ENCODE measurements around the gene FSTL1.
A peak's percentile ranks its signal among the peaks of the same experiment; 100 is the strongest.
"Not testable (repeated sequence)": the region's sequence is repeated elsewhere in the genome, so short reads cannot be mapped to it uniquely, and the experiment has no call there.

Gene FSTL1

GRCh38 chr3:120416868-120417267 lies 33.9 kb downstream of the FSTL1 start:
- DNase-seq, result no peak

GRCh38 chr3:120415756-120416155 lies 35.0 kb downstream of the FSTL1 start:
- DNase-seq, result no peak

GRCh38 chr3:120410541-120410940 lies 40.3 kb downstream of the FSTL1 start:
- DNase-seq, result no peak

- DNase-seq, result no peak
Measured at GRCh38 chr3:120410116-120410515, 40.7 kb downstream of the FSTL1 start.

GRCh38 chr3:120407508-120408287 lies 43.1 kb downstream of the FSTL1 start:
- peak; percentile 29 for DNase-seq

- DNase-seq, result no peak
Measured at GRCh38 chr3:120404876-120405275, 45.9 kb downstream of the FSTL1 start.

GRCh38 chr3:120402257-120402656 lies 48.5 kb downstream of the FSTL1 start:
- DNase-seq, result no peak

GRCh38 chr3:120399372-120399771 lies 51.4 kb downstream of the FSTL1 start:
- DNase-seq, result no peak

GRCh38 chr3:120396469-120396868 lies 54.3 kb downstream of the FSTL1 start:
- DNase-seq, result no peak

GRCh38 chr3:120394347-120394746 lies 56.4 kb downstream of the FSTL1 start:
- DNase-seq, result no peak

- DNase-seq, result no peak
Measured at GRCh38 chr3:120393761-120394160, 57.0 kb downstream of the FSTL1 start.

GRCh38 chr3:120393243-120393642 lies 57.5 kb downstream of the FSTL1 start:
- DNase-seq, result no peak

GRCh38 chr3:120382941-120383447 lies 67.8 kb downstream of the FSTL1 start:
- DNase-seq, result no peak

- DNase-seq, result no peak
Measured at GRCh38 chr3:120381503-120381902, 69.3 kb downstream of the FSTL1 start.

- DNase-seq, result not testable (repeated sequence)
Measured at GRCh38 chr3:120377948-120378347, 72.8 kb downstream of the FSTL1 start.

- no peak for DNase-seq
Measured at GRCh38 chr3:120370463-120370862, 80.3 kb downstream of the FSTL1 start.

- DNase-seq, result no peak
Measured at GRCh38 chr3:120369037-120369467, 81.7 kb downstream of the FSTL1 start.

- DNase-seq, result no peak
Measured at GRCh38 chr3:120368172-120368571, 82.6 kb downstream of the FSTL1 start.

- DNase-seq, result no peak
Measured at GRCh38 chr3:120364821-120365220, 86.0 kb downstream of the FSTL1 start.

GRCh38 chr3:120364101-120364500 lies 86.7 kb downstream of the FSTL1 start:
- DNase-seq, result no peak

- no peak for DNase-seq
Measured at GRCh38 chr3:120357807-120358206, 93.0 kb downstream of the FSTL1 start.

- no peak for DNase-seq
Measured at GRCh38 chr3:120355486-120355885, 95.3 kb downstream of the FSTL1 start.

GRCh38 chr3:120353463-120353862 lies 97.3 kb downstream of the FSTL1 start:
- no peak for DNase-seq

- DNase-seq, result no peak
Measured at GRCh38 chr3:120352017-120352416, 98.8 kb downstream of the FSTL1 start.

GRCh38 chr3:120350401-120350941 lies 100.3 kb downstream of the FSTL1 start:
- peak; percentile 21 for DNase-seq
